Stimulated activated naive B cell treated with anti-CD40 and anti-IgM and Interleukin-4, amounts not matched to agents 10 μg/mL and 1 μg/mL and 100 μg/mL, for 72 hours (primary cell): ENCODE measurements around the gene NEURL3.
"Not testable (repeated sequence)": the region's sequence is repeated elsewhere in the genome, so short reads cannot be mapped to it uniquely, and the experiment has no call there.

Source experiments
- ATAC-seq, 2 donors: fragments of 150-1000 bp; cut with Tn5 transposase; replicated peaks; 2 replicates each; pipeline ENCODE4 v1.10.0; 2021; ENCODE audit warnings: moderate library complexity in 1 of 2
- DNase-seq: peaks from one replicate; pipeline ENCODE4 v3.0.0; 2021
- H3K27ac Mint-ChIP-seq: one replicate; pipeline ENCODE4 v1.8.0; 2022; ENCODE audit warnings: mild to moderate bottlenecking, mixed read lengths
- H3K27me3 Mint-ChIP-seq, 2 donors: one replicate each; pipeline ENCODE4 v1.8.0; 2022; ENCODE audit warnings: mixed read lengths in 2 of 2
- H3K36me3 Mint-ChIP-seq, 2 donors: one replicate each; pipeline ENCODE4 v1.8.0; 2022; ENCODE audit warnings: mixed read lengths in 2 of 2, mild to moderate bottlenecking in 1 of 2
- H3K4me1 Mint-ChIP-seq, 2 donors: one replicate each; pipeline ENCODE4 v1.8.0; 2022; ENCODE audit warnings: mixed read lengths in 2 of 2, mild to moderate bottlenecking in 1 of 2
- H3K4me3 Mint-ChIP-seq, 2 donors: one replicate each; pipeline ENCODE4 v1.8.0; 2022; ENCODE audit warnings: mild to moderate bottlenecking in 2 of 2, mixed read lengths in 2 of 2, moderate library complexity in 1 of 2
- H3K9me3 Mint-ChIP-seq, 2 donors: one replicate each; pipeline ENCODE4 v1.8.0; 2022; ENCODE audit warnings: mixed read lengths in 2 of 2, mild to moderate bottlenecking in 1 of 2

Gene NEURL3

GRCh38 chr2:96484091-96484490, 21.1 kb downstream of the NEURL3 start:
- H3K4me3 Mint-ChIP-seq = no peak overlapping the region
- peaks cover 0 to 2% of the 10 kb centered on the region in 2 donors for H3K27me3 Mint-ChIP-seq
- peaks cover 0 to 3% of the 10 kb centered on the region in 2 donors for H3K9me3 Mint-ChIP-seq
- H3K36me3 Mint-ChIP-seq = no peaks in the 10 kb centered on the region
- peak overlapping the region; percentile 97 for H3K27ac Mint-ChIP-seq
- no peak for DNase-seq
- H3K4me1 Mint-ChIP-seq = peaks cover 25 to 30% of the 10 kb centered on the region in 2 donors
- ATAC-seq = no peak

DNA sequence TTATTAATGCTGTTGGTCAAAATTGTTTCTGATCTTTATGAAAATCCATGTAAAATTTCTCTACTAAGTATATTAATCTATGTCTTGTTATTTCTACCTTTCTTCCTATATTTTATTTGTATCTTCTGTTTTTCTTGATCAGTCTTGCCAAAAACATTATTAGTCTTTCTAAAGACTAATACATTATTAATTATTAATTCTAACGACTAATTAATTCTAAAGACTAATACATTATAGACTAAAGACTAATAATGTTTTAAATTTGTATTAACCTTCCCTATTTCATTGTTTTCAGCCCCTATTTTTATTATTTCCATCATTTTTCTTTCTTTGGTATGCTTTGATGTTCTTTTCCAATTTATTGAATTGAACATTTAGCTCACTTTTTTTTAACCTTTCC, 27.7 kb downstream of the NEURL3 start:
- Mint-ChIP-seq H3K9me3 (peaks cover 2 to 3% of the 10 kb centered on the region in 2 donors), H3K4me3 (no peak overlapping the region), H3K27ac (no peak overlapping the region), H3K36me3 (no peaks in the 10 kb centered on the region), H3K27me3 (peaks cover 0 to 11% of the 10 kb centered on the region in 2 donors), H3K4me1 (peaks cover 4 to 9% of the 10 kb centered on the region in 2 donors)
- ATAC-seq = no peak
- no peak for DNase-seq

- no peak for ATAC-seq
- no peak overlapping the region for H3K4me3 Mint-ChIP-seq
- H3K36me3 Mint-ChIP-seq = no peaks in the 10 kb centered on the region
- no peak overlapping the region for H3K27ac Mint-ChIP-seq
- H3K27me3 Mint-ChIP-seq = peaks cover 8 to 17% of the 10 kb centered on the region in 2 donors
- H3K4me1 Mint-ChIP-seq = peaks cover 7 to 15% of the 10 kb centered on the region in 2 donors
- no peak for DNase-seq
- H3K9me3 Mint-ChIP-seq = peaks cover 2 to 3% of the 10 kb centered on the region in 2 donors
These were observed 33.4 kb downstream of the NEURL3 start for GRCh38 chr2:96471772-96472171.

DNA sequence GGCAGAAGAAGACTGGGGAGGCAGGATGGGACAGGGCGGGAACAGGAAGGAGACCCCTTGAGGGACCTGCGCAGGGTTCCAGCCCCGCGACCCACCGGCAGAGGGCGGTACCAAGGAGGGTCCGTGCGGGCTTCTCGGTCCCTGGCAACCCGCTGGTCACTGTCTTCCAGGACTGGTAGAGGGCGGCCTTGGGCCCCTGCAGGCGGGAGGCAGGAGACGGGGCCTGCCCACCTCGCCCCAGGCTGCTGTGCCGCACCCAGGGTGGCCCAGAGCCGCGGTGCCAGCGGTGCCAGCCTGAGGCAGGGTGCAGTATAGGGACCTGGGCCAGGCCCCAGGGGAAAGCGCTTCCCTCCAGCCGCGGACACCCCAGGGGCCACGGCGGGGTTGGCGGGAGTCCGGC, 34.5 kb downstream of the NEURL3 start:
- Mint-ChIP-seq H3K9me3 (peaks cover 2 to 3% of the 10 kb centered on the region in 2 donors), H3K27ac (no peak overlapping the region), H3K4me3 (peak overlapping the region; percentile 26 to 55), H3K36me3 (no peaks in the 10 kb centered on the region), H3K4me1 (peaks cover 7 to 15% of the 10 kb centered on the region in 2 donors), H3K27me3 (peaks cover 8 to 17% of the 10 kb centered on the region in 2 donors)
- ATAC-seq (peak; percentile 88 to 92), DNase-seq (peak; percentile 39)

GRCh38 chr2:96470109-96470508, 35.0 kb downstream of the NEURL3 start:
- Mint-ChIP-seq H3K4me1 (peaks cover 6 to 14% of the 10 kb centered on the region in 2 donors), H3K27me3 (peaks cover 8 to 17% of the 10 kb centered on the region in 2 donors), H3K36me3 (no peaks in the 10 kb centered on the region), H3K4me3 (peak overlapping the region in 1 of 2 donors; percentile 55), H3K27ac (no peak overlapping the region), H3K9me3 (peaks cover 2 to 3% of the 10 kb centered on the region in 2 donors)
- ATAC-seq (no peak), DNase-seq (no peak)

GRCh38 chr2:96468904-96469303, 36.3 kb downstream of the NEURL3 start:
- Mint-ChIP-seq H3K9me3 (no peaks in the 10 kb centered on the region), H3K4me1 (peaks cover 3 to 7% of the 10 kb centered on the region in 2 donors), H3K36me3 (no peaks in the 10 kb centered on the region), H3K27ac (no peak overlapping the region), H3K4me3 (no peak overlapping the region), H3K27me3 (peaks cover 8 to 17% of the 10 kb centered on the region in 2 donors)
- ATAC-seq (no peak), DNase-seq (no peak)

DNA sequence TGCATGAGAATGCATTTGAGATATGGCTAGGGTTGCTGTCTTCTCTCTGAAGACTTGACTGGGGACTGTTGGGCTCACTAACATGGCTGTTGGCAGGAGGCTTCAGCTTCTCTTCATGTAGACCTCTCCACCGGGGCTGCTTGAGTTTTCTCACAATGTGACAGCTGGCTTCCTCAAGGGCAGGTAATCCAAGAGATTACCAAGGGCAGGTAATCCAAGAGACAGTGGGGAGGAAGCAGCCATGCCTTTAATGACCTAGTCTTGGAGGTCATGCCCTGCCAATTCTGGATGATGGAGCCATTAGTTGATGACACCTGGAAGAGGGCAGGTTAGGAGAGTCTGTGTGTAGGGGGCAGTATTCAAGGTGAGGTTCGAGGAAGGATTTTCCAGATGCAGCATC, 40.5 kb downstream of the NEURL3 start:
- Mint-ChIP-seq H3K27ac (no peak overlapping the region), H3K27me3 (peaks cover 0 to 10% of the 10 kb centered on the region in 2 donors), H3K36me3 (no peaks in the 10 kb centered on the region), H3K4me3 (no peak overlapping the region), H3K4me1 (no peaks in the 10 kb centered on the region), H3K9me3 (peaks cover 0 to 2% of the 10 kb centered on the region in 2 donors)
- ATAC-seq (no peak), DNase-seq (no peak)

GRCh38 chr2:96464061-96464460, 41.1 kb downstream of the NEURL3 start:
- DNase-seq (no peak), ATAC-seq (no peak)
- Mint-ChIP-seq H3K9me3 (peaks cover 0 to 4% of the 10 kb centered on the region in 2 donors), H3K4me3 (no peak overlapping the region), H3K27ac (no peak overlapping the region), H3K27me3 (peaks cover 0 to 11% of the 10 kb centered on the region in 2 donors), H3K4me1 (no peaks in the 10 kb centered on the region), H3K36me3 (no peaks in the 10 kb centered on the region)

GRCh38 chr2:96463119-96463518, 42.0 kb downstream of the NEURL3 start:
- ATAC-seq (no peak), DNase-seq (no peak)
- Mint-ChIP-seq H3K4me3 (no peak overlapping the region), H3K9me3 (peaks cover 0 to 4% of the 10 kb centered on the region in 2 donors), H3K27me3 (peaks cover 0 to 5% of the 10 kb centered on the region in 2 donors), H3K4me1 (no peaks in the 10 kb centered on the region), H3K27ac (no peak overlapping the region), H3K36me3 (no peaks in the 10 kb centered on the region)

GRCh38 chr2:96461616-96462015, 43.5 kb downstream of the NEURL3 start:
- H3K27me3 Mint-ChIP-seq, H3K4me3 Mint-ChIP-seq, H3K9me3 Mint-ChIP-seq, H3K36me3 Mint-ChIP-seq, DNase-seq, ATAC-seq, H3K4me1 Mint-ChIP-seq, H3K27ac Mint-ChIP-seq: not testable (repeated sequence)

GRCh38 chr2:96452053-96452452, 53.1 kb downstream of the NEURL3 start:
- H3K4me1 Mint-ChIP-seq = no peaks in the 10 kb centered on the region
- H3K36me3 Mint-ChIP-seq = no peaks in the 10 kb centered on the region
- no peaks in the 10 kb centered on the region for H3K9me3 Mint-ChIP-seq
- no peak overlapping the region for H3K27ac Mint-ChIP-seq
- H3K4me3 Mint-ChIP-seq = no peak overlapping the region
- ATAC-seq (no peak), DNase-seq (no peak)
- peaks cover 6 to 15% of the 10 kb centered on the region in 2 donors for H3K27me3 Mint-ChIP-seq

DNA sequence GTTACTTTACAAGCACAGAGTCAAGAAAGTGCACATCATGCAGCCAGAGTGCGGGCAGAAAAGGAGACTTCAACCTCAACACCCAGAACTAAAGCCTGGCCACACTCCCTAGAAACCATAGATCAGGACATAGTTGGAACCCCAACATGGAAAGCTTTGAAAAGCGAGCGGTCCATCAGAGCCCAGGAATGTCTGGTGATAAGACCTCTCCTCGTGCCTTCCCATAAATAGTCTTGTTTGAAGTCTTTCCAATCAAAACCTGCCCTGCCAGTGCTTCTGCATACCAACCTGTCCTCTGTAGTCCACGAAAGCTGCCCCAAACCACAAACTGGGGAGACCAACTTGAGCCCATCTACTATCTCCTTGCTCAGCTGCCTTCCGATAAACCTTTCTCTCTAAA, 55.5 kb downstream of the NEURL3 start:
- DNase-seq (no peak), ATAC-seq (no peak)
- no peak overlapping the region for H3K27ac Mint-ChIP-seq
- no peaks in the 10 kb centered on the region for H3K4me1 Mint-ChIP-seq
- no peak overlapping the region for H3K4me3 Mint-ChIP-seq
- H3K9me3 Mint-ChIP-seq = peaks cover 0 to 2% of the 10 kb centered on the region in 2 donors
- peaks cover 6 to 15% of the 10 kb centered on the region in 2 donors for H3K27me3 Mint-ChIP-seq
- no peaks in the 10 kb centered on the region for H3K36me3 Mint-ChIP-seq

DNA sequence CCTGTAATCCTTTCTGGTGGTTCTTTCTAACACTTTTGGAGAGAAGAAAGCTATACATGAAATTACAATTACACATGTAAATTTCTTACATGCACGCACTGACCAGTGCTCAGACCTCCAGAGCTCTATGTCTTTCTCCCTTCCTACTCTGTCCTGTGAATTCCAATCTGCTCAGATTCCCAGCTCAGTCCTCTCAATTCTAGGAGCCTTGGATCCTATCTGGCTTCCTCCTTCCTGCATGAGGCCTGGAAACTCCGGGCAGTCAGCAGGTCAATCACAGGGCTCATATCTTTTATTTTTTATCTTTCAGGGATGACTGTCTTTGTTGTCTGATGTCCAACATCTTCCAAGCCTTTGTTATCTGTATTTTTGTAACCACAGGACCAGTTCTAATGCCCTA, 56.0 kb downstream of the NEURL3 start:
- H3K36me3 Mint-ChIP-seq = no peaks in the 10 kb centered on the region
- H3K4me3 Mint-ChIP-seq = no peak overlapping the region
- peaks cover 6 to 15% of the 10 kb centered on the region in 2 donors for H3K27me3 Mint-ChIP-seq
- ATAC-seq (no peak), DNase-seq (no peak)
- no peak overlapping the region for H3K27ac Mint-ChIP-seq
- peaks cover 0 to 2% of the 10 kb centered on the region in 2 donors for H3K9me3 Mint-ChIP-seq
- H3K4me1 Mint-ChIP-seq = no peaks in the 10 kb centered on the region

- H3K27me3 Mint-ChIP-seq = peaks cover 13 to 14% of the 10 kb centered on the region in 2 donors
- H3K4me1 Mint-ChIP-seq = no peaks in the 10 kb centered on the region
- no peak overlapping the region for H3K4me3 Mint-ChIP-seq
- ATAC-seq = no peak
- no peak for DNase-seq
- no peaks in the 10 kb centered on the region for H3K36me3 Mint-ChIP-seq
- no peak overlapping the region for H3K27ac Mint-ChIP-seq
- peaks cover 0 to 4% of the 10 kb centered on the region in 2 donors for H3K9me3 Mint-ChIP-seq
These were observed 57.4 kb downstream of the NEURL3 start for GRCh38 chr2:96447726-96448125.
